ENCODE data around the gene KLRC3. TPM values are rescaled to one million over a fixed set of nuclear protein-coding genes. Genes with fewer than 3 reads are reported as not detected.
"Not testable (repeated sequence)": the region's sequence is repeated elsewhere in the genome, so short reads cannot be mapped to it uniquely, and the experiment has no call there.

Gene KLRC3
- total and polyA plus RNA-seq, 2 donors, result 1.7 to 2.6 TPM

DNA sequence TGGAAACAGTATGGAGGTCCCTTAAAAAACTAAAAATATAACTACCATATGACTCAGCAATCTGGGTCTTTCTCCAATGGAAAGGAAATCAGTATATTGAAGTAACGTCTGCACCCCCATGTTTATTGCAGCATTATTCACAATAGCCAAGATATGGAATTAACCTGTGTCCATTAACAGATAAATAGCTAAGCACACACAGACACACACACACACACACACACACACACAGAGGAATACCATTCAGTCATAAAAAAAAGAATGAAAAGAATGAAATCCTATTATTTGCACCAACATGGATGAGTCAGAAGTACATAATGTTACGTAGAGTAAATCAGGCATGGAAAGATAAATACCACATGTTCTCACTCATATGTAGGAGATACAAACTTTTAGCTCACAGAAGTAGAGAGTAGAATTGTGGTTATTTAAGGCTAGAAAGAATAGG is 35.2 kb downstream of the KLRC3 start:
- H3K27me3 ChIP-seq (ENCODE audit: control insufficient read depth in 2 of 2, insufficient read depth in 1 of 2, low read length in 1 of 2), result no peaks in the 10 kb centered on the region
- H3K9me3 ChIP-seq (ENCODE audit: control insufficient read depth in 2 of 2, insufficient read depth in 1 of 2, low read length in 1 of 2), result peaks cover 0 to 6% of the 10 kb centered on the region in 2 donors
- H3K4me3 ChIP-seq (ENCODE audit: low read length in 2 of 2), result no peak overlapping the region
- H3K27ac ChIP-seq (ENCODE audit: low read depth in 1 of 2, low read length in 1 of 2), result no peak overlapping the region
- no peaks in the 10 kb centered on the region for H3K4me1 ChIP-seq (ENCODE audit: control insufficient read depth in 2 of 2, insufficient read depth in 2 of 2, low read length in 2 of 2)
- DNase-seq (ENCODE audit: low read depth in 6 of 9, low spot score in 9 of 9), result no peak
- 94% methylated on average over 2 of the region's 2 CpGs for WGBS
- H3K36me3 ChIP-seq (ENCODE audit: control insufficient read depth in 2 of 2, insufficient read depth in 2 of 2, low read length in 1 of 2), result no peaks in the 10 kb centered on the region

DNA sequence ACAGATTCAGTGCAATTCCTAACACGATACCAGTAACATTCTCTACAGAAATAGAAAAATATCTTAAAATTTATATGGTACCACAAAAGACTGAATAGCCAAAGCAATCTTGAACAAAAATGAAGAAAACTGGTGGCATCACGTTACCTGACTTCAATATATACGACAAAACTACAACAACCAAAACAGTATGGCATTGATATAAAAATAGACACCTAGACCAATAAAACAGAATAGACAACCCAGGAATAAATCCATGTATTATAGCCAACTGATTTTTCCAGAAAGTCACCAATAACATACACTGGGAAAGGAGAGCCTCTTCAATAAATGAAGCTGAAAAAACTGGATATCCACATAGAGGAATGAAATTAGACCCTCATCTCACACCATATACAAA is 36.2 kb downstream of the KLRC3 start:
- H3K27me3 ChIP-seq (ENCODE audit: control insufficient read depth in 2 of 2, insufficient read depth in 1 of 2, low read length in 1 of 2), result no peaks in the 10 kb centered on the region
- H3K9me3 ChIP-seq (ENCODE audit: control insufficient read depth in 2 of 2, insufficient read depth in 1 of 2, low read length in 1 of 2), result peaks cover 0 to 6% of the 10 kb centered on the region in 2 donors
- 97% methylated on average over 3 of the region's 3 CpGs for WGBS
- H3K4me1 ChIP-seq (ENCODE audit: control insufficient read depth in 2 of 2, insufficient read depth in 2 of 2, low read length in 2 of 2), result no peaks in the 10 kb centered on the region
- H3K4me3 ChIP-seq (ENCODE audit: low read length in 2 of 2), result no peak overlapping the region
- H3K27ac ChIP-seq (ENCODE audit: low read depth in 1 of 2, low read length in 1 of 2), result no peak overlapping the region
- DNase-seq (ENCODE audit: low read depth in 6 of 9, low spot score in 9 of 9), result no peak
- no peaks in the 10 kb centered on the region for H3K36me3 ChIP-seq (ENCODE audit: control insufficient read depth in 2 of 2, insufficient read depth in 2 of 2, low read length in 1 of 2)

DNA sequence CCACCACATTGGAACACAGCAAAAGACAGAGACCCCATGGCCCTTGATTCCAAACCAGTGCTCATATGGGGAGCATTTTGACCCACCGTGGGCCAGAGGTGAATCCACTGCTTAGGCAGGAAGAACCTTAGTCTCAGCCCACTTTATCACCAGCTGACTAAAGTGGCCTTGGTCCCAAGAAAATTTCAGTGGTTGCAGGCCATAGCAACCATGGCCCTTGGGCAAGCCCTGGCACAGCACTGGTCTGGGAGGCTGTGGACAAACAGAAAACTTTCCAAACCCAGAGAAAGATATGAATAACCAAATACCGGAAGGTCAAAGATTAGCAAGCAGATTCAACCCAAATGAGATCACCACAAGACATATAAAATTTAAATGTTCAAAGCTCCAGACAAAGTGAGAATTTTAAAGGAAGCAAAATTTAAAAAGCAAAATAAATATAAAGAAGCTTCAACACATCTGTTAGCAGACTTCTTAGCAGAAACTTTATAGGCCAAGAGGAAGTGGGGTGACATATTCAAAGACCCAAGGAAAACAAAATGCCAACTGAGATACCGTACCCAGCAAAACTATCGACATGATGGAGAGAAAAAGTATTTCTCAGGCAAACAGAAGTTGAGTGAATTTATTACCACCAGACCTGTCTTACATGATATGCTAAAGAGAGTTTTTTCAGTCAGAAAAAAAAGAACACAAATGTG is 38.3 kb downstream of the KLRC3 start:
- WGBS, result 82% methylated on average over 4 of the region's 4 CpGs
- Histone ChIP-seq H3K27ac (ENCODE audit: low read depth in 1 of 2, low read length in 1 of 2) (no peak overlapping the region), H3K4me3 (ENCODE audit: low read length in 2 of 2) (no peak overlapping the region)

DNA sequence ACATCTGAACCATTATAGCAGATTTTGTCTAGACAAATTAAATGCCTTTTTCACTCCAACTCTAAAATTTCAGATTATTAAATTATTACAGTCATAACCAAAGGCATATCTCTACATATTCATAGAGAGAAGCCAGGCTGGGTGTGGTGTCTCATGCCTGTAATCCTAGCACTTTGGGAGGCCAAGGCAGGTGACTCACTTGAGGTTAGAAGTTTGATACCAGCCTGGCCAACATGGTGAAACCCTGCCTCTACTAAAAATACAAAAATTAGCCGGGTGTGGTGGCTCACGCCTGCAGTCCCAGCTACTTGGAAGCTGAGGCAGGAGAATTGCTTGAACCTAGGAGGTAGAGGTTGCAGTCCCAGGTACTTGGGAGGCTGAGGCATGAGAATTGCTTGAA is 41.7 kb downstream of the KLRC3 start:
- WGBS, result 95% methylated on average over 2 of the region's 2 CpGs
- not testable (repeated sequence) for H3K4me1 ChIP-seq (ENCODE audit: control insufficient read depth in 2 of 2, insufficient read depth in 2 of 2, low read length in 2 of 2); DNase-seq (ENCODE audit: low read depth in 6 of 9, low spot score in 9 of 9); H3K9me3 ChIP-seq (ENCODE audit: control insufficient read depth in 2 of 2, insufficient read depth in 1 of 2, low read length in 1 of 2); H3K27me3 ChIP-seq (ENCODE audit: control insufficient read depth in 2 of 2, insufficient read depth in 1 of 2, low read length in 1 of 2); H3K27ac ChIP-seq (ENCODE audit: low read depth in 1 of 2, low read length in 1 of 2); H3K36me3 ChIP-seq (ENCODE audit: control insufficient read depth in 2 of 2, insufficient read depth in 2 of 2, low read length in 1 of 2); H3K4me3 ChIP-seq (ENCODE audit: low read length in 2 of 2)

More for the DNA sequence above, 38.3 kb downstream of the KLRC3 start:
- H3K9me3 ChIP-seq (ENCODE audit: control insufficient read depth in 2 of 2, insufficient read depth in 1 of 2, low read length in 1 of 2), result peaks cover 0 to 6% of the 10 kb centered on the region in 2 donors
- H3K27me3 ChIP-seq (ENCODE audit: control insufficient read depth in 2 of 2, insufficient read depth in 1 of 2, low read length in 1 of 2), result no peaks in the 10 kb centered on the region
- no peaks in the 10 kb centered on the region for H3K4me1 ChIP-seq (ENCODE audit: control insufficient read depth in 2 of 2, insufficient read depth in 2 of 2, low read length in 2 of 2)
- no peaks in the 10 kb centered on the region for H3K36me3 ChIP-seq (ENCODE audit: control insufficient read depth in 2 of 2, insufficient read depth in 2 of 2, low read length in 1 of 2)
- DNase-seq (ENCODE audit: low read depth in 6 of 9, low spot score in 9 of 9), result no peak

DNA sequence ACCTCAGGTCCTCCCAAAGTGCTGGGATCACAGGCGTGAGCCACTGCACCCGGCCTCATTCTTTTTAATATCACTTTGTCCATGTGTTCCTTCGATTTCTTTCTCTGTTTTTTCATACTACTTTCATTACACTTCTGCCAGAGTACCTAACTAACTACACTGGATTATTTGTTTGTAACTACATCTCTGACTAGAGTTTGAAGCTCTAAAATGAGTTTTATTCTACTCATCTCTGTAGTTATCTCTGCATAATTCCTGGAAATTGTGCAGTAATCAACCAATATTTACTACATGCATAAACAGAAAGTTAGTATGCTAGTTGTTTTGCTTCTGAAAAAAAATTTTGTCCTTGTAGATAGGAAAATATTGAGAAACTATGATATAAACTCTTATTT is 45.8 kb downstream of the KLRC3 start:
- Histone ChIP-seq H3K9me3 (ENCODE audit: control insufficient read depth in 2 of 2, insufficient read depth in 1 of 2, low read length in 1 of 2) (no peaks in the 10 kb centered on the region), H3K36me3 (ENCODE audit: control insufficient read depth in 2 of 2, insufficient read depth in 2 of 2, low read length in 1 of 2) (no peaks in the 10 kb centered on the region), H3K27ac (ENCODE audit: low read depth in 1 of 2, low read length in 1 of 2) (no peak overlapping the region), H3K27me3 (ENCODE audit: control insufficient read depth in 2 of 2, insufficient read depth in 1 of 2, low read length in 1 of 2) (no peaks in the 10 kb centered on the region), H3K4me3 (ENCODE audit: low read length in 2 of 2) (no peak overlapping the region), H3K4me1 (ENCODE audit: control insufficient read depth in 2 of 2, insufficient read depth in 2 of 2, low read length in 2 of 2) (peaks cover 0 to 3% of the 10 kb centered on the region in 2 donors)
- no peak for DNase-seq (ENCODE audit: low read depth in 6 of 9, low spot score in 9 of 9)
- 96% methylated on average over 3 of the region's 3 CpGs for WGBS

DNA sequence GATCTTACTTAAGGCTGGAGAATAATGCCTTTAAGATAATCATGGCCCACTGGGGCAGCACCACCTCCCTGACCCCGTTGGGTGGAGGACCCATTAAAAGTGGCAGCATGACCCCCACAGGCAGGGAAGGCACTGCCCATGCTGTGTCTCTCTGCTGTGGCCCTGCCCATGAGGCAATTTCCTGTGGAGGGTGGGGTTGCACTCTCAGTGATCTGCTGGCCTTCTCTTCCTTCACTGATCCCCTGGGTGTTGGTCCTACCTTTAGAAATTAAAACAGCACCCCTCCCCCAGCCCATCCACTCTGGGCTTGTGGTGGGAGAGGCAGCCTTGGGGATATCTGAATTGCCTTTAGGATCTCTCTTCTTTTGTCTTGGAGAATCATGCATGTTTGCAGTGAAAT is 47.8 kb downstream of the KLRC3 start:
- Histone ChIP-seq H3K4me1 (ENCODE audit: control insufficient read depth in 2 of 2, insufficient read depth in 2 of 2, low read length in 2 of 2) (peaks cover 0 to 3% of the 10 kb centered on the region in 2 donors), H3K27me3 (ENCODE audit: control insufficient read depth in 2 of 2, insufficient read depth in 1 of 2, low read length in 1 of 2) (no peaks in the 10 kb centered on the region), H3K4me3 (ENCODE audit: low read length in 2 of 2) (no peak overlapping the region), H3K27ac (ENCODE audit: low read depth in 1 of 2, low read length in 1 of 2) (no peak overlapping the region), H3K36me3 (ENCODE audit: control insufficient read depth in 2 of 2, insufficient read depth in 2 of 2, low read length in 1 of 2) (no peaks in the 10 kb centered on the region), H3K9me3 (ENCODE audit: control insufficient read depth in 2 of 2, insufficient read depth in 1 of 2, low read length in 1 of 2) (peaks cover 0 to 8% of the 10 kb centered on the region in 2 donors)
- WGBS, result 95% methylated on average over 1 of the region's 1 CpG
- no peak for DNase-seq (ENCODE audit: low read depth in 6 of 9, low spot score in 9 of 9)

DNA sequence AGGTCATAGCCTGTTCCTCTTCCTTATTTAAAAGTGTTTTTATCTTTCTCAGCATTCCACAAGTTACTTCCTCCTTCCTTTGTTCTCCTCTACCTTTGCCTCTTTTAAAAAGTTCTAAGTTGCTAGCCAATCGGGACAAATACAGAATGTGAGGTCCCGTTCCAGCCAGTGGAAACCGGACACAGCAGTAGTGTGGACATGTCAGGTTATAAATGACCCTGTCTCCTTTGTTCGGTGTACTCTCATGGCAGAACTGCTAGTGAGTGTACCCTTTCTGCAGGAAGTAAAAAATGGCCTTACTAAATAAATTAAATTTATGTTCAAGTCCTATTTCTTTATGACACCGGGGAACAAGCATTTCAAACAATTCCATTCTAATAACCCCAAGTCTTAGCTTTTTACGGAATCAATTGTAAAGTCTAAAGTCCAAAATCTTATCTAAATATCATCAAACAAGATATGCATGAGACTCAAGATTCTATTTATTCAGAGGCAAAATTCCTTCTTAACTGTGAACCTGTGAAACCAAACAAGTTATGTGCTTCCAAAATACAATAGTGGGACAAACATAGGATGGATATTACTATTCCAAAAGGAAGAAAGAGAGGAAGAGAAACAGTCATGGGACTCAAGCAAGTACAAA is 48.4 kb downstream of the KLRC3 start:
- H3K9me3 ChIP-seq (ENCODE audit: control insufficient read depth in 2 of 2, insufficient read depth in 1 of 2, low read length in 1 of 2); DNase-seq (ENCODE audit: low read depth in 6 of 9, low spot score in 9 of 9); H3K4me1 ChIP-seq (ENCODE audit: control insufficient read depth in 2 of 2, insufficient read depth in 2 of 2, low read length in 2 of 2); H3K4me3 ChIP-seq (ENCODE audit: low read length in 2 of 2); H3K36me3 ChIP-seq (ENCODE audit: control insufficient read depth in 2 of 2, insufficient read depth in 2 of 2, low read length in 1 of 2); H3K27ac ChIP-seq (ENCODE audit: low read depth in 1 of 2, low read length in 1 of 2); H3K27me3 ChIP-seq (ENCODE audit: control insufficient read depth in 2 of 2, insufficient read depth in 1 of 2, low read length in 1 of 2): not testable (repeated sequence)
- WGBS, result 74% methylated on average over 6 of the region's 6 CpGs

DNA sequence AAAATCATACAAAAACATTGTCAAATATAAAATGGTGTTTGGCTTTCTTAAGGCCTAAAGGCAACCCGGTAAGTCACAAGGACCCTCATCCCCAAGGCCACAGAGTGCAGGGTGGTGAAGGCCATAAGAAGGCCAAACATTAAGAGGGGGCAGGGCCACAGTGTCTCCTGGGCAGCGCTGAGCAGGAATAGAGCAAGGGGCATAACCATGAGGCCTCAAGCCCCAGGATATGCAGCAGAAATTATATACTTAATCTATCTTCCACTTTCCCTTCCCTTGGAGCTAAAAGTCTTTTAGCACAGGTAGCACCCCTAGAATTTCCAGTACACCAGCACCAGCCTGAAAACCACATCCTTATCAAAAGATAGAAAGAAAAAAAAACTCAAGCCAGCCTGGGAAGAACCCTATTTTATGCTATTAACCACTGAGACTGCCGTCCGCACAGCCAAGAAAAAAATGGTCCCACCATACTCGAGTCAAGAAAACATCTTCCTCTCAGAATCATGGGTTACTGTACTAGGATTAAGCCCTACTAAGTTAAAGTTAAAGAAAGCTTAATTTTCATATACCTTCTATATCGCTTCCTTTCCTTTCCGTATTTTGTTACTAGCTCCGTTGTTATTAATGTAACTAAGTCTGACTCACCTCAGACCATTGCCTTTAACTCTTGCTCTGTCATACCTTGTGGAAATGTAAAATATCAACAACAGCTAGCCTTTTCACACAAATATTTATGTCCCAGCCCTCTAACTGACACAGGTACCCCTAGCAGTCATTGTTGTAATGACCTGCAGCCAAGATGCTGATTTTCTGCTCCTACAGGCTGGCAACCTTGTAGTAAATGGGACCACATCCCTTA is 50.6 kb downstream of the KLRC3 start:
- Histone ChIP-seq H3K4me1 (ENCODE audit: control insufficient read depth in 2 of 2, insufficient read depth in 2 of 2, low read length in 2 of 2) (peaks cover 11 to 20% of the 10 kb centered on the region in 2 donors), H3K36me3 (ENCODE audit: control insufficient read depth in 2 of 2, insufficient read depth in 2 of 2, low read length in 1 of 2) (no peaks in the 10 kb centered on the region), H3K9me3 (ENCODE audit: control insufficient read depth in 2 of 2, insufficient read depth in 1 of 2, low read length in 1 of 2) (peaks cover 0 to 10% of the 10 kb centered on the region in 2 donors), H3K4me3 (ENCODE audit: low read length in 2 of 2) (no peak overlapping the region), H3K27ac (ENCODE audit: low read depth in 1 of 2, low read length in 1 of 2) (no peak overlapping the region), H3K27me3 (ENCODE audit: control insufficient read depth in 2 of 2, insufficient read depth in 1 of 2, low read length in 1 of 2) (no peaks in the 10 kb centered on the region)
- 92% methylated on average over 8 of the region's 8 CpGs for WGBS
- DNase-seq (ENCODE audit: low read depth in 6 of 9, low spot score in 9 of 9), result no peak
